GM12892 (cell line): Measurements from ENCODE around the gene HELZ2.

Source experiments
- POLR2A ChIP-seq: IDR thresholded peaks from 2 replicates; pipeline ENCODE4 v1.6.1; 2011; ENCODE audit warnings: low read depth, low read length, control low read depth
- POLR2AphosphoS5 ChIP-seq: IDR thresholded peaks from 2 replicates; pipeline ENCODE4 v1.6.1; 2011; ENCODE audit warnings: low read depth, low read length, control low read depth
- TAF1 ChIP-seq: IDR thresholded peaks from 2 replicates; pipeline ENCODE4 v1.6.1; 2011; ENCODE audit warnings: low read depth, mild to moderate bottlenecking, control low read depth, low read length, borderline replicate concordance

DNA sequence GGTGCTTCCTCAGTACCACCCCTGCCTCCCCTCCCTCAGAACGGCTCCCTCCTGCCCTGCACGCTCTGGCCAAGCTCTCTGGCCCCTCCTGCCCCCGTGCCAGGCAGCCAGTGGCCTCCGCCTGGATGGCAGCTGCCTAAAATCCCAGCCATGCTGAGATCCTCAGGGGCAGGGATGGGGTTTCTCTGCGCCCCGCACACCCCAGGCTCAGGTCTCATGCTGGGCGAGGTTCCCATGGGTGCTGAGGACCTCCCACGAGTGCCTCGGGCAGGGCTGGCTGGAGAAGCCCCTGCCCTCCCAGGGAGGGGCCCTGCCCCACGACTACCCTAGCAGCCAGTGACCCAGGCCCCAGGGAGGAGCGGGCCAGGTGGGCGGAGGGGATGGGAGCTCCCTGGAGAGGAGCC, 39.6 kb downstream of the HELZ2 start:
- no peak for TF ChIP-seq POLR2A
- no peak for TF ChIP-seq POLR2AphosphoS5
- no peak for TF ChIP-seq TAF1
